GM20000 (cell line): Measurements from ENCODE around the gene BMPR1A.
"Not testable (repeated sequence)": the region's sequence is repeated elsewhere in the genome, so short reads cannot be mapped to it uniquely, and the experiment has no call there.

Experiments used
- DNase-seq: peaks from one replicate; pipeline ENCODE4 v3.0.0; 2012; ENCODE audit warnings: low spot score
- TF ChIP-seq, protein P1 (sequence below): IDR thresholded peaks from 2 replicates; pipeline ENCODE4 v1.5.1; 2012; ENCODE audit warnings: mild to moderate bottlenecking, control low read depth; ENCODE audit errors: extremely low read depth, missing control alignments

Gene BMPR1A

DNA sequence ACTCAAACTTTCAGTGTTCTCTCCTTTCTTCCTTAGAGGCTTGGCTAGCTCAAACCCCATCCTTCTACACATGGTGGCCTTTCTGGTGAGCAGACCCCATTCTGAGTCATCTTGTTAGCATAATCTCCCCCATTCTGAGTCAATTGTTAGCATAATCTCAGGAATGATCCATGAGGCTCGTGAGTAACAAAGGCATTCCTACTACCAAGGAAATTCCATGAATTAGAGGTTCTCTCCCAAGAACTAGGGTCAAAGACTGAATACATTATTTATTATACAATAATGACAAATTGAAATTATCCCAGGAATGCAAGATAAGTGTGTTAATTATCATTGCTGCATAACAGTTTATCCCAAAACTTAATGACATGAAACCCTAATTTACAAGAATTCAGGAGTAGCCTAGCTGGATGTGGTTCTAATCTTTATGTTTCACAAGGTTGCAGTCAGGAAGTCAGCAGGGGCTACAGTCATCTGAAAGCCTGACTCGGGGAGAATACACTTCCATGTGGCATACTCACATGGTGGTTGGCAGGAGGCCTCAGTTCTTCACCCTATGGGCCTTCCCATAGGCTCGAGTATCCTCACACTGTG is 100.8 kb downstream of the BMPR1A start:
- TF ChIP-seq, protein P1, sequence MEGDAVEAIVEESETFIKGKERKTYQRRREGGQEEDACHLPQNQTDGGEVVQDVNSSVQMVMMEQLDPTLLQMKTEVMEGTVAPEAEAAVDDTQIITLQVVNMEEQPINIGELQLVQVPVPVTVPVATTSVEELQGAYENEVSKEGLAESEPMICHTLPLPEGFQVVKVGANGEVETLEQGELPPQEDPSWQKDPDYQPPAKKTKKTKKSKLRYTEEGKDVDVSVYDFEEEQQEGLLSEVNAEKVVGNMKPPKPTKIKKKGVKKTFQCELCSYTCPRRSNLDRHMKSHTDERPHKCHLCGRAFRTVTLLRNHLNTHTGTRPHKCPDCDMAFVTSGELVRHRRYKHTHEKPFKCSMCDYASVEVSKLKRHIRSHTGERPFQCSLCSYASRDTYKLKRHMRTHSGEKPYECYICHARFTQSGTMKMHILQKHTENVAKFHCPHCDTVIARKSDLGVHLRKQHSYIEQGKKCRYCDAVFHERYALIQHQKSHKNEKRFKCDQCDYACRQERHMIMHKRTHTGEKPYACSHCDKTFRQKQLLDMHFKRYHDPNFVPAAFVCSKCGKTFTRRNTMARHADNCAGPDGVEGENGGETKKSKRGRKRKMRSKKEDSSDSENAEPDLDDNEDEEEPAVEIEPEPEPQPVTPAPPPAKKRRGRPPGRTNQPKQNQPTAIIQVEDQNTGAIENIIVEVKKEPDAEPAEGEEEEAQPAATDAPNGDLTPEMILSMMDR = no peak
- no peak for DNase-seq

DNA sequence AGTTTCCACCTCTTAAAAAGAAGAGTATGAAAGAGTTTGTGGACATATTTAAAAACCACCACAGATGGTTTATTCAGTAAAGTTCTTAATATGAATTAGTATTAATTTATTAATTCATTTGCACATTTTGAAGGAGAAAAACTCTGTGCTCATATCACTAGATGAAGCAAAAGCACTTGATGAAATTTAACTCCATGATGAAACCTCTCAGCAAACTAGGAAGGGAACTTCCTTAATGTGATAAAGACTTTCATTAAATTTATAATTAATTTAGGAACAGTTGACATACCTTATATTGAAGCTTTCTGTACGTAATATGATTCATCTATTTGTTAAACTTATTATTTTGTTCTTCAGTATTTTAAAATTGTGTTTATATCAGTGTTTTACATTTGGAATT is 101.6 kb downstream of the BMPR1A start:
- DNase-seq = no peak
- TF ChIP-seq, protein P1 = no peak

DNA sequence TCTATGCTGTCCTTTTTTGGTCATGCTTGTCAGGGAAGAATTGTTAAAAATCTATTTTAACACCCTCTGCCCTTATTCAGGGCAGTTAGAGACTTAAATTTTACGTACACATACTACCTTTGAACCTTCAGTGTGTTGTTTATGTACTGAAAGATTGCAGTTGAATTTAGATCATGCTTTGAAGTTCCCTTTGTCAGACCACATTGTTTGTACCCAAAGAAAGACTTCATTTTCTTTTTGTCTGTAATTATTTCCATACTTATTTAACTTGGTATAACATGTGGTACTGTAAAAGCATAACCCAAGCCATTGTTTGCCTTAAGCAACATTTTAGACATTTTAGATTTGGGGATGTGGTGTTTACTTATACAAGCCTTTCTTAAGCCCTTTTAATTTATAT is 104.9 kb downstream of the BMPR1A start:
- no peak for DNase-seq
- TF ChIP-seq, protein P1 = no peak

DNA sequence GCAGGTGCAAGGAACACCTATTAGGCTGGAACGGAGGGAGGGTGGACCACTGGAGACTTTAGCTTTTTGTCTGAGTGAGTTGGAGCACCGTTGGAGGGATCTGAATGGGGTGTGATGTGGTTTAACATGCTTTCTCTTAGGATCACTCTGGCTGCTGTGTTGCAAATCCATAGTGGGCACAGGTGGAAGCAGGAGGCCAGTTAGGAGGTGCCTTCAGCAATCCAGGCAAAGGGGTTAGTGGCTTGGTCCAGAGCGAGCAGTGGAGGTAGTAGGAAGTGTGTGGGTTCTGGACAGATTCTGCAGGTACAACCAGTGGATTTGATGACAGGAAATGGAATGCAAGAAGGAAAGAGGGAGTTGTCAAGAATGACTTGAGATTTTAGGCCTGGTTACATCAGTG is 106.0 kb downstream of the BMPR1A start:
- TF ChIP-seq, protein P1 = no peak

DNA sequence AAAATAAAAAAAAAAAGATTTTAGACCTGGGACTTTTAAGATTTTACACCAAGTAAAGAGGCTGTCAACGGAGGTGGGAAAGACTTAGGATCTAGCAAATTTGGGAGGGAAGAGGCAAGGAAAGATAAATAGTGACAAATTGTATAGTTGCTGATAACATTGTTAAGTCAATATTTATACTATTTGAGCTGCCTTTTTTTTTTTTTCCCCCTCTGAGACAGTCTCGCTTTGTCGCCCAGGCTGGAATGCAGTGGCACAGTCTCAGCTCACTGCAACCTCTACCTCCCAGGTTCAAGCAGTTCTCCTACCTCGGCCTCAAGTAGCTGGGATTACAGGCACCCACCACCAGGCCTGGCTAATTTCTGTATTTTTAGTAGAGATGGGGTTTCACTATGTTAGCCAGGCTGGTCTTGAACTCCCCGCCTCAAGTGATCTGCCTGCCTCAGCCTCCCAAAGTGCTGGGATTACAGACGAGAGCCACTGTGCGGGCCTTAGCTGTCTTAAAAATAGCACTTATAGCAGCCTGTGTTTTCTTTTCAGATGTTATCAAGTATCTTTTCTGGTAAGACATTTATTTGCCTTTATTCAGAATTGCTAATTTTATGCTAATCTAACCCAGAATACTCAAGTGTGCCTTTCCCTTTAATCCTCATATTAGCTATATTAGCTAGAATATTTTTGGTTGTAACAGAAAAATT is 106.5 kb downstream of the BMPR1A start:
- TF ChIP-seq, protein P1 = no peak
- DNase-seq = no peak

More for the DNA sequence above, 106.0 kb downstream of the BMPR1A start:
- DNase-seq = no peak

DNA sequence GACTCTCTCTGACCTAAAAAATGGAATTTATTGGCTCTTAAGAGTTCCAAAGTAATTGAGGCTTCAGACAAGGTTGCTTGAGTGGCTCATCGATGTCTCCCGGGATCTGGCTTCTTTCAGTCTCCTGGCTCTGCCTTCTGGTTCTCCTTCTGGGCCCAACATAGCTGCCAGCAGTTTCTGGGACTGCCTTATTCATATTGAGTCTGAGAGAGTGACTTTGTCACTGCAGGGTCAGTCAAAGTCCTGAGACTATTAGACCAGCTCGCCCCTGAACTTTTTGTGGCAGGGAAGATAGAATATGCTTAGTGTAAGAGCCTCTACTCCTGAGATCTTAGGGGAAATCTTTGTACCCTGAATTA is 107.0 kb downstream of the BMPR1A start:
- DNase-seq = no peak
- TF ChIP-seq, protein P1 = no peak

DNA sequence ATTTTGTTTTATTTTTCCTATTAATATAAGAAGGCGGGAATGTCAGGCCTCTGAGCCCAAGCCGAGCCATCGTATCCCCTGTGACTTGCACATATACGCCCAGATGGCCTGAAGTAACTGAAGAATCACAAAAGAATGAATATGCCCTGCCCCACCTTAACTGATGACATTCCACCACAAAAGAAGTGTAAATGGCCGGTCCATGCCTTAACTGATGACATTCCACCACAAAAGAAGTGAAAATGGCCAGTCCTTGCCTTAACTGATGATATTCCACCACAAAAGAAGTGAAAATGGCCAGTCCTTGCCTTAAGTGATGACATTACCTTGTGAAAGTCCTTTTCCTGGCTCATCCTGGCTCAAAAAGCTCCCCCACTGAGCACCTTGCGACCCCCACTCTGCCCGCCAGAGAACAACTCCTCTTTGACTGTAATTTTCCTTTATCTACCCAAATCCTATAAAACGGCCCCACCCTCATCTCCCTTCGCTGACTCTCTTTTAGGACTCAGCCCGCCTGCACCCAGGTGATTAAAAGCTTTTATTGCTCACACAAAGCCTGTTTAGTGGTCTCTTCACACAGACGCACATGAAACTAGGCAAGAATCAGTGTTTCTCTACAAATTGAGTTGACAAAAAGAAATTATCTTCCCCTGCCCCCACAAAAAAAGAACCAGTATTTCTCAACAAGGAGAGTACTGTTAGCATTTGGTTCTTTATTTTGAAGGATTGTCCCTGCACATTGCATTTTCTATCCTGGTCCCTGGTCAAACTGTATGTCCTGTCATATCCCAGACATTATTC is 108.8 kb downstream of the BMPR1A start:
- DNase-seq = not testable (repeated sequence)
